Measurements from ENCODE around the gene MYO7B. TPM values are rescaled to one million over a fixed set of nuclear protein-coding genes. Genes with fewer than 3 reads are reported as not detected.

MYO7B gene
- polyA plus RNA-seq, 3 donors: 24.0 to 32.4 (median 29.5) TPM

- DNase-seq: no peak
Observed at GRCh38 chr2:127608061-127609030, 72.9 kb downstream of the MYO7B start.

GRCh38 chr2:127609031-127609751 lies 73.7 kb downstream of the MYO7B start:
- no peak for DNase-seq

- DNase-seq: no peak
Observed at GRCh38 chr2:127609818-127610217, 74.3 kb downstream of the MYO7B start.

GRCh38 chr2:127610561-127610960 lies 75.1 kb downstream of the MYO7B start:
- DNase-seq: no peak

GRCh38 chr2:127611076-127611925 lies 75.8 kb downstream of the MYO7B start:
- no peak for DNase-seq

GRCh38 chr2:127612111-127612822 lies 76.8 kb downstream of the MYO7B start:
- no peak for DNase-seq

- DNase-seq: no peak
Observed at GRCh38 chr2:127614246-127614645, 78.8 kb downstream of the MYO7B start.

GRCh38 chr2:127614731-127615130 lies 79.2 kb downstream of the MYO7B start:
- no peak for DNase-seq

GRCh38 chr2:127615511-127616166 lies 80.2 kb downstream of the MYO7B start:
- no peak for DNase-seq

GRCh38 chr2:127618551-127619202 lies 83.2 kb downstream of the MYO7B start:
- DNase-seq: no peak

- no peak for DNase-seq
Observed at GRCh38 chr2:127619203-127619590, 83.7 kb downstream of the MYO7B start.

- DNase-seq: no peak
Observed at GRCh38 chr2:127619877-127620705, 84.6 kb downstream of the MYO7B start.

- no peak for DNase-seq
Observed at GRCh38 chr2:127620866-127621265, 85.4 kb downstream of the MYO7B start.

- DNase-seq: no peak
Observed at GRCh38 chr2:127621981-127622431, 86.5 kb downstream of the MYO7B start.

GRCh38 chr2:127622561-127623387 lies 87.3 kb downstream of the MYO7B start:
- DNase-seq: no peak

- no peak for DNase-seq
Observed at GRCh38 chr2:127623388-127624319, 88.2 kb downstream of the MYO7B start.

- no peak for DNase-seq
Observed at GRCh38 chr2:127624320-127624755, 88.9 kb downstream of the MYO7B start.
